Astrocyte (in vitro differentiated cells and primary cell): ENCODE measurements around the gene ASB4.

Experiments
- EZH2 ChIP-seq: IDR thresholded peaks from 2 replicates; pipeline ENCODE4 v1.6.1; 2012; ENCODE audit warnings: mild to moderate bottlenecking, low read length, inconsistent platforms; ENCODE audit not compliant: insufficient read depth
- TF ChIP-seq, protein P1 (sequence below): IDR thresholded peaks from 2 replicates; pipeline ENCODE4 v1.5.1; 2011; ENCODE audit warnings: low read depth, mild to moderate bottlenecking, inconsistent platforms, low read length, moderate library complexity; ENCODE audit not compliant: insufficient read depth

DNA sequence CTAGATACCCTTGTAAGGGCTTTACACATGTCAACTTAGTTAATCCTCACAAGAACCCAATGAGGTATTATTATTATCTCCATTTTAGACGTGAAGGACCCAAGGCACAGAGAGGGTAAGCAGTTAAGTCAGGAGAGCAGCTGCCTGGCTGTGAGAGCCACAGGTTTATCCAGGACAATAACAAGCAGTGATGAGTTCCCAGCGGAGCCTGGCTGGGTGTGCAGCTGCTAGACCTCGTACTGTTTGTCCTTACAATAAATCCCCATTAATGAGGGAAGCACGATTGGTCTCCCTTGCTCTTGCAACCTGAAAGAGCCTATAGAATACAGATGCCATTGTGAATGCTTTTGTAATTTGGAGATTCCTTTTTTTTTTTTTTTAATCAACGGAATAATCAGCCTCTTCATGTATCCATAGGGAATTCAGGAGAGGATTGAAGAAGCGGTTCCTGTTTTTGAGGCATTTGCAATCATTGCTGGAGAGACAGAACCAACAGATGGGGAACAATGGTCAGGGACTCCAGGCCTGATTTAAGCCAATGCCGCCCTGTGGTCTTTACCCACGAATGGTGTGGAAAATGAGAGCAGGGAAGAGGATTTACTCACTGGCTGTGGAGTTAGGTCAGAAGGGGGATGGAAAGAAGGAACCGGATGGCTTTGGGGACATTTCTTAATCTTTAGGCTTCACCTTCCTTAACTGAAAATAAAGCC is 12.3 kb upstream of the ASB4 start:
- TF ChIP-seq, protein P1, sequence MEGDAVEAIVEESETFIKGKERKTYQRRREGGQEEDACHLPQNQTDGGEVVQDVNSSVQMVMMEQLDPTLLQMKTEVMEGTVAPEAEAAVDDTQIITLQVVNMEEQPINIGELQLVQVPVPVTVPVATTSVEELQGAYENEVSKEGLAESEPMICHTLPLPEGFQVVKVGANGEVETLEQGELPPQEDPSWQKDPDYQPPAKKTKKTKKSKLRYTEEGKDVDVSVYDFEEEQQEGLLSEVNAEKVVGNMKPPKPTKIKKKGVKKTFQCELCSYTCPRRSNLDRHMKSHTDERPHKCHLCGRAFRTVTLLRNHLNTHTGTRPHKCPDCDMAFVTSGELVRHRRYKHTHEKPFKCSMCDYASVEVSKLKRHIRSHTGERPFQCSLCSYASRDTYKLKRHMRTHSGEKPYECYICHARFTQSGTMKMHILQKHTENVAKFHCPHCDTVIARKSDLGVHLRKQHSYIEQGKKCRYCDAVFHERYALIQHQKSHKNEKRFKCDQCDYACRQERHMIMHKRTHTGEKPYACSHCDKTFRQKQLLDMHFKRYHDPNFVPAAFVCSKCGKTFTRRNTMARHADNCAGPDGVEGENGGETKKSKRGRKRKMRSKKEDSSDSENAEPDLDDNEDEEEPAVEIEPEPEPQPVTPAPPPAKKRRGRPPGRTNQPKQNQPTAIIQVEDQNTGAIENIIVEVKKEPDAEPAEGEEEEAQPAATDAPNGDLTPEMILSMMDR, result no peak
- TF ChIP-seq EZH2, result no peak
